Measurements from ENCODE around the gene LIMA1.

DNA sequence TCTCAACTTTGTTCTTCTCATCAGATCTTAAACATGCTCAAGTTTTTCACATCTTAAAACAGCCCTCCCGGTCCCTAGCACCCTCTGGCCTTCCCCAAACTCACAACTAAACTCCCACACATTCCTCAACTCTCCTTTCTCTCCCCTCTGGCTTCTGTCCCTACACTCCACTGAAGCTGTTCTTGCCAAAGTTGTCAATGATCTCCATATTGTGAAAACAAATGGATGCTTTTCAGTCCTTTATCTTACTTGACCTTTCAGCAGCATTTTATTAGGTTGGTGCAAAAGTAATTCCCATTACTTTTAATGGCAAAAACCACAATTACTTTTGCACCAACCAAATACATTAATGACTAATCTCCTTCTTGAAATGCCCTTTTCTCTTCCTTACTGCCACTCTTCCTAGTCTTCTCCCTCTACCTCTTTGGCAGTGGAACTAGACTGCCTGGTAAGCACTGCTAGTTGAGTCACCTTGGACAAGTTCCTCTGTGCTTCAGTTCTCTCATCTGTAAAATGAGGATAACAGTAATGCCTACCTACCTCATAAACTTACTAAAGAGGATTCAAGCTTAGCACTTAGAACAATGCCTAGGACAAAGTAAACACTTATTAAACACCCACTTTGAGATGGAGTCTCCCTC, 132.2 kb downstream of the LIMA1 start:
- TF ChIP-seq, protein P1, sequence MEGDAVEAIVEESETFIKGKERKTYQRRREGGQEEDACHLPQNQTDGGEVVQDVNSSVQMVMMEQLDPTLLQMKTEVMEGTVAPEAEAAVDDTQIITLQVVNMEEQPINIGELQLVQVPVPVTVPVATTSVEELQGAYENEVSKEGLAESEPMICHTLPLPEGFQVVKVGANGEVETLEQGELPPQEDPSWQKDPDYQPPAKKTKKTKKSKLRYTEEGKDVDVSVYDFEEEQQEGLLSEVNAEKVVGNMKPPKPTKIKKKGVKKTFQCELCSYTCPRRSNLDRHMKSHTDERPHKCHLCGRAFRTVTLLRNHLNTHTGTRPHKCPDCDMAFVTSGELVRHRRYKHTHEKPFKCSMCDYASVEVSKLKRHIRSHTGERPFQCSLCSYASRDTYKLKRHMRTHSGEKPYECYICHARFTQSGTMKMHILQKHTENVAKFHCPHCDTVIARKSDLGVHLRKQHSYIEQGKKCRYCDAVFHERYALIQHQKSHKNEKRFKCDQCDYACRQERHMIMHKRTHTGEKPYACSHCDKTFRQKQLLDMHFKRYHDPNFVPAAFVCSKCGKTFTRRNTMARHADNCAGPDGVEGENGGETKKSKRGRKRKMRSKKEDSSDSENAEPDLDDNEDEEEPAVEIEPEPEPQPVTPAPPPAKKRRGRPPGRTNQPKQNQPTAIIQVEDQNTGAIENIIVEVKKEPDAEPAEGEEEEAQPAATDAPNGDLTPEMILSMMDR (IDR thresholded peaks at IDR 0.05), result no peak
- TF ChIP-seq EZH2 (IDR thresholded peaks at IDR 0.05; ENCODE audit: borderline replicate concordance, insufficient read depth, low read depth, low read length, poor library complexity, severe bottlenecking), result no peak
